Measurements from ENCODE around the gene ARID1B.

Gene ARID1B

GRCh38 chr6:156828280-156828703 is 51.1 kb downstream of the ARID1B start:
- DNase-seq = no peak

- no peak for DNase-seq
Measured at GRCh38 chr6:156830126-156830525, 52.9 kb downstream of the ARID1B start.

- DNase-seq = no peak
Measured at GRCh38 chr6:156832231-156832647, 55.1 kb downstream of the ARID1B start.

- no peak for DNase-seq
Measured at GRCh38 chr6:156832669-156833068, 55.5 kb downstream of the ARID1B start.

- no peak for DNase-seq
Measured at GRCh38 chr6:156833755-156834154, 56.6 kb downstream of the ARID1B start.

- DNase-seq = no peak
Measured at GRCh38 chr6:156839129-156839528, 62.0 kb downstream of the ARID1B start.

- no peak for DNase-seq
Measured at GRCh38 chr6:156839591-156840001, 62.4 kb downstream of the ARID1B start.

GRCh38 chr6:156840136-156840535 is 63.0 kb downstream of the ARID1B start:
- no peak for DNase-seq

GRCh38 chr6:156840606-156841005 is 63.4 kb downstream of the ARID1B start:
- DNase-seq = no peak

- no peak for DNase-seq
Measured at GRCh38 chr6:156841508-156841907, 64.3 kb downstream of the ARID1B start.

GRCh38 chr6:156842598-156843250 is 65.5 kb downstream of the ARID1B start:
- no peak for DNase-seq

- DNase-seq = no peak
Measured at GRCh38 chr6:156844089-156844488, 66.9 kb downstream of the ARID1B start.

GRCh38 chr6:156845454-156846155 is 68.4 kb downstream of the ARID1B start:
- no peak for DNase-seq

- no peak for DNase-seq
Measured at GRCh38 chr6:156846845-156847599, 69.8 kb downstream of the ARID1B start.

GRCh38 chr6:156848123-156848522 is 70.9 kb downstream of the ARID1B start:
- DNase-seq = no peak

- no peak for DNase-seq
Measured at GRCh38 chr6:156848533-156848932, 71.4 kb downstream of the ARID1B start.

- DNase-seq = no peak
Measured at GRCh38 chr6:156849806-156850205, 72.6 kb downstream of the ARID1B start.

- DNase-seq = no peak
Measured at GRCh38 chr6:156850353-156850752, 73.2 kb downstream of the ARID1B start.

- DNase-seq = no peak
Measured at GRCh38 chr6:156851454-156851921, 74.3 kb downstream of the ARID1B start.

- no peak for DNase-seq
Measured at GRCh38 chr6:156852147-156852857, 75.1 kb downstream of the ARID1B start.

- DNase-seq = no peak
Measured at GRCh38 chr6:156852858-156853216, 75.7 kb downstream of the ARID1B start.

- no peak for DNase-seq
Measured at GRCh38 chr6:156853733-156854132, 76.6 kb downstream of the ARID1B start.

Data from activated CD4-positive, alpha-beta T cell treated with anti-CD3 and anti-CD28 coated beads for 4 hours (primary cell).